HG02642 (cell line): ENCODE data around the gene AASDH.

Source experiments
- ATAC-seq: cut with Tn5 transposase; IDR thresholded peaks from one replicate; pipeline ENCODE4 v1.9.1; 2021; ENCODE audit warnings: mild to moderate bottlenecking; ENCODE audit not compliant: unreplicated experiment, poor library complexity

Gene AASDH

DNA sequence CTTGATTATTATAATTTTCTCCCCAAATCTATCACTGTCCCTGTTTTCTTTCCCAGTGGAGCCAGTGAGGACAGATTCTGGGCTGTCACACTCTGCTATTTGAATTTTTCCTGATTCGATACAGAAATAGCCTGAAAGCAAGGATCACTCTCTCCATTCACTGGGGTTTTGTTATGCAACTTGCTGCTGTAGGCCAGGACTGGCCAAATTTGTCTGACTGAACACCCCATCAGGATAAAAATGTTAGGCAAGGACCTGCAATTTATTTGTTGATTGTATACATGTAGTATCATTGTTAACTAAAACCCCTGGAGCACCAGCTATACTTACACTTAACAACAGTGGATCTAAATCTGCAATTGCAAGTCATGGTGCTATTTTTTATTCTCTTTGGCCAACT, 68.7 kb downstream of the AASDH start:
- no peak for ATAC-seq

- no peak for ATAC-seq
These were observed 69.5 kb downstream of the AASDH start for GRCh38 chr4:56317749-56318148.

- no peak for ATAC-seq
These were observed 71.2 kb downstream of the AASDH start for GRCh38 chr4:56316011-56316650.

DNA sequence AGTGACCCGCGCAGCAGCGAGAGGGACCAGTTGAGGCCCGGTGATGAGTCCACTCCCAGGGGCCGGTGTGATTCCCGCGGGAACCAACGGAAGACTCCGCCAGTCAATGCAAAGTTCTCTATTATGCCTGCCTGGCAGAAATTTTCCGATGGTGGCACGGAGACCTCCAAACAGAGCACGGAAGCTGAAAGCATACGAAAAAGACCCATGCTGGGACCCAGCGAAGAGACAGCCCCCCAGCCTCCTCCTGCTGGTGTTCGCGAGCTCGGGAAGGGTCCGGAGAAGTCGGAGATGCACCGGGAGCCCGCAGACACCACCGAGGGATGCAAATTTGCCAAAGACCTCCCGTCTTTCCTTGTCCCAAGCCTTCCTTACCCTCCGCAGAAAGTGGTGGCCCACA, 71.7 kb downstream of the AASDH start:
- no peak for ATAC-seq

GRCh38 chr4:56315041-56315440, 72.2 kb downstream of the AASDH start:
- no peak for ATAC-seq

- no peak for ATAC-seq
These were observed 72.9 kb downstream of the AASDH start for GRCh38 chr4:56314207-56314915.

- ATAC-seq: no peak
These were observed 74.2 kb downstream of the AASDH start for GRCh38 chr4:56313132-56313531.

DNA sequence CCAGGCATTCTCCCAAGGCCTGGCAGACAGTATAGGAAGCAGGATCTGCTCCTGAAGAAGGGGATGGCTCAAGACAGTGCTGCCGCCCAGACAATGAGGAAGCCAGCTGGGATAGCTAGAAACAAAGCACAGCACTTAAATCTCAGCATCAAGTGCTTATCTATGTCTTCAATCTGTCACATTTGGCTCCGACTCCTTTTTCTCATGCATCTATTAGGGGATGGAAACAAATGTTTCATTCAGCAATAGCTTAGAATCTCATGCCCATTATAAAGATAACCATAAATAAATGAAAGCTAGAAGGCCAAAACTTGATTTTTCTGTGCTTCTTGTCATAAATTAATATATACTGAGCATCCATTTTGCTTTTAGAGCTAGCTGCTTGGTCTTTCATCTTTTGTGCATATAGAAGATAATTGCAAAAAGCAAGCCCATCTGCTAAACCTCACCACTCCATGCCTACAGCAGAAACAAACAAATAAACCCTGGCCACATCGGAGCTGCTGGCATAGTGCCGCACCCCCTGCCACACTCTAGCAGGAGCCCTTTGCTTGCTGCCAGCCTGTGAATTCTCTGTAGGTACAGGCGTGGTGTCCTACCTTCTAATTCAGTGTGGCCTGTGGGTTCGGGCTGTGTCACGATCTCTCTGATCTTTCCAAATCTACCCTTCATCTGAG, 75.9 kb downstream of the AASDH start:
- ATAC-seq: no peak

DNA sequence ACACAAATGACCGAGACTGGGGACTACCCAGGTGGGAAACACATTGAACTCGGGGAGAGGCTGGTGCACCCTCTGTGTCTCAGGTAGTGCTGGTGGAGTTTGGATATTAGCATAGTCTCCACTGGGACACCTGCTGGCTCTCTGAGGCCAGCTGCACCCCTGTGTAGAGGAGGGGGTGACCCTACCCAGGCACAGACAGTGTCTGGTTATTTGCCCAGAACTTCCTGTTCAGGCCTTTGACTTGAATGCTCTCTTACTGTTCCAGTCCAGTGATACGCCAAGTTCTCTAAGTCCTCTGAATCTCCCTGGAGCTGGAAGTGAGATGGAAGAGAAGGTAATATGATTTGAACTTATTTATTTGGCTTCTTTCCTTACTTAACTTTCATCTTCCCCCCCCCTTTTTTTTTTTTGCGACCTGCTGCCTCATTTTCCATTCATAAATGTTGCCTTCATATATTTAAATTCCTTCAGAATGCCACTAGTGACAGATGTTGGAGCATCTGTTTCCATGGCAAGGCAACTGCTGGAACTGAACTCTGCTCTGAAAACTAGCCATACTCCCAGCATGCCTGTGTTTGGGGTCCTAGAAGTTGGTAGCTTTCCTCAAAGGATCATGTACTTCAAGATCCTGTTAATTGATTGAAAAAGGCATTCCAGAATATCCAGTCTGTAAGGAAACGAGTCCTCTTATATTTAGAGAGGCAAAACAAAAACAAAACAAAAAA, 76.7 kb downstream of the AASDH start:
- no peak for ATAC-seq

GRCh38 chr4:56308384-56308783, 78.9 kb downstream of the AASDH start:
- ATAC-seq: no peak

DNA sequence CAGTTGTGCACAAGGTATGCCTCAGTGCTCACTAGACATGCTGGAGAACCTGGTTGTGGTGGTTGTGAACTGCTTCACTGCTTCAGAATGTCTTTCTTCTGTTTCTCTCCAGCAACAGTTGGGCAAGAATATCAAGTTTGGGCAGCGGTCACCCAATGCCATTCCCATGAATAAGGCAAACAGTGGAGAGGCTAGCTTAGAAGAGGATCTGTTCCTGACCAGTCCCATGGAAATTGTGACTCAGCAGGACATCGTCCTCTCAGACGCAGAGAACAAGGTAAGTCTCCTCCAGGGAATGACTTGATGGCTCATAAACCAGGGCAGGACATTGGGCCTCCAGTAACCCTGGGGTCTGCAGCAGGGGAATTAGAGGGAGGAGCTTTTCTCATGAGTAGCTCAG, 79.9 kb downstream of the AASDH start:
- no peak for ATAC-seq

- no peak for ATAC-seq
These were observed 81.9 kb downstream of the AASDH start for GRCh38 chr4:56305390-56305789.

DNA sequence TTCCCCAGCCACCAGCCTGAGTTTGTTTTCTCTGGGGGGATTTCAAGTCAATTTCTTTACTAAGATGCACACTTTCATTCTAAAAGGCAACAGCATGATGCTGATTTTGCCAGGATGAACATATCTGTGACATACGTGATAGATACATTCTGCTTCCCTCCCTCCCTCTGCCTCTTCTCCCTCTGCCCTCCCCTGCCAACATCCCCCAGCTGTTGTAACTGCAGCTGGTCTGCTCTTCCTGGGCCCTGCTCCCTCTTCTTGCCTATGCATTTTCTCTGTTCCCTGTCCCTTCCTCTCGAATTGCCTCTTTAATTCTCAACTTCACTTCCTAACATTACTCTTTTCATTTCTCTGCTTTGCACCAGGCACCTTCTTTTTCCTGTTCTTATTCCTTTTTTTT, 83.4 kb downstream of the AASDH start:
- no peak for ATAC-seq

DNA sequence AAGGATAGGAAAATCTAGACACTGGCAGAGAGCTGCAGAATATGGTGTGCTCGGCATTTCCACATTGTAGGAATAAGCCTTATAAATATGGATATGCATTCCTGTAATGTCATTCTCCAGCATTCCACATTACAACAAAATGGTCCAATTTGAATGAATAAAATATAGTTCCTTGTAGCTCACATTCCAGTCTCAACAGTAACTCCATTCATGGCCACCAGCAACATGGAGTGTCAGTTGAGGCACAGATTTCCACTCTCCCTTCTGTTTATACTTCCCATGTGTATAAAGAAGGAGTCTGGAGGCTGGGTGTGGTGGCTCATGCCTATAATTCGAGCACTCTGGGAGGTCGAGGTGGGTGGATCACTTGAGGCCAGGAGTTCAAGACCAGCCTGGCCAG, 84.5 kb downstream of the AASDH start:
- no peak for ATAC-seq

- ATAC-seq: no peak
These were observed 85.2 kb downstream of the AASDH start for GRCh38 chr4:56301997-56302496.

DNA sequence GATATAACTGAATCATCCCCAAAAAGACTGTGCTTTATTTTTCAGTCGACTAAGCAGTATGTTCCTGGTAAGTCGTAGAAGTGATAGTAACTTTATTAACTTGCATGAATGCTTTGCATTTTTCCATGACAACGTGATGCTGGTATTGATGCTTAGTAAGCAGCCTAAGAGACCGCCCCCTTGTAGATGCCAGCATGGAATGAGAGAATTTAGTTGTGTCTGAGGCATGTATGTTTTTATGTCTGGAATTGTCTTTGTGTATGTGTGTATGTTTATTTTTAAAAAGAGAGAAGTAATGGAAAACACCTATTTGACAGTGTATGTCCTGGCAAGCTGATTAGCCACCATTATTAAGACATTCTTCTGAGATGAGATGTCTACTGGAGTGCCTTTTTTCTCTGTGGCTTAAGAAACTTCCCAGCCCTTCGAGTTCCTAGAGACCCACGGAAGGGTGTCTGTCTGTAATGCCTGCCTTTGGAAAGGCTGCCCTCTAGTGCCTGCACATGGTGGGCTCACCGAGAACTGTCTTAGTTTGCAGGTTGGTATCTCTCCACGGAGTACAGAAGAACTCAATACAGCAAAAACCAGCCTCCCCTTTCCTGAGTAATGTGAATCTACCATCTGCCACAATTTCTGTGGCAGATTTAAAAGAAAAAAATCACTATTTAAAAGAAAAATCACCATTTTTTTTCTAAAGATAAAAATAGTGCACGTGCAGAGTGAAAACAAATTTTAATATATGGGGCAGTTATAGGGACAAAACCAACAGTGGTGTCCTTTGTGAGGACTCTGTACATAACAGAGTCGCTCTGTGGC, 85.9 kb downstream of the AASDH start:
- ATAC-seq: peak; percentile 96

DNA sequence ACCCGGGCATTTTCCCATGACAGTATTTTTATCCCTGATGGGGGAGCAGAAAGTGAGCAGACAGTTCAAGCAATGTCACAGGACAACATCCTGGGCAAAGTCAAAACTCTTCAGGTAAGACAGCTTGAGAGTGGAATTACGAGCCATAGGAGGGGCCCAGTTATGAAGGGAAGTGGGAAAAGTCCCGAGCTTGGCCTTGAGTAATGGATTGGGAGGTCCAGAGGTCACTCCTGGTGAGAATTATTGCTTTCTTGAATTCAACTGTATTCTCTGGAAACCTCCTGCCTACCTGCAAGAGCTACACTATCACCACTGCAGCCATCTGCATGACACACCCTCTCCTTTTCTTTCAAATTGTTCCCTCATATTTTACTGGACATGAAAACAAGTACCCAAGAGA, 89.1 kb downstream of the AASDH start:
- no peak for ATAC-seq

DNA sequence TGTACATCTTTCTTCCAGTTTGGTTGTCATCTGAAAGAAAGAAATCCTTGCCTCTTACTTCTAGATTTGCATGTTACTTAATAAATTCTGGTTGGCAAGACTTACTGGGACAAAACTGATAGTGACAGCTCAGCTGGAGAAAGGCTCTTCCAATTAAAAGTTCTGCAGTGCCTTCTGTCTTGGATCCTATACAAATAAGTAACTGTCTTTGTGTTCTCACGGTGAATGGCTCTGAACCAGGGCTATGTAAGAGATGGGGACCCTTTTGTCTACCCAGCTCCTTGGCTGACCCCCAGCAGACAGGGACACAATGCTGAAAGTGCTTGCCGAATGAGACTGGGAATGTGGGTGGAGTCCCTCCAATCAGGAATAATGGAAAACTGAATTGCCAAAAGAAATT, 89.5 kb downstream of the AASDH start:
- no peak for ATAC-seq

- no peak for ATAC-seq
These were observed 90.8 kb downstream of the AASDH start for GRCh38 chr4:56296526-56296925.

DNA sequence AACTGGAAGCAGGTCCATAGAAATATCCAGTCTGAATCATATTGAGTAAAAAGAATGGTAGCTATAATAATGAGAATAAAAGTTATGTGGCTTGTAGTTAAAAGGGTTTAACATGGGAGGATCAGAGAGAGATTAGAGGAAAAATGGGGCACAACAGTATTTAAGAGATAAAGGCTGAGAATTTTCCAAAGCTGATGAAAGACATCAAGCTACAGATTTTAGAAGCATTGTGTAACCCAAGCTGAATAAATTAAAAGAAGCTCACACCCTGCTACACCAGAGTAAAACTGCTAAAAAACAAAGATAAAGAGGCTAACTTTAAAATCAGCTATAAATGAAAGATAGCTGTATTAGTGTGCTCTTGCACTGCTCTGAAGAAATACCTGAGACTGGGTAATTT, 94.2 kb downstream of the AASDH start:
- ATAC-seq: no peak
